Naive thymus-derived CD4-positive, alpha-beta T cell (primary cell): ENCODE results near the gene COL5A1. TPM values are rescaled to one million over a fixed set of nuclear protein-coding genes. Genes with fewer than 3 reads are reported as not detected.
A peak's percentile ranks its signal among the peaks of the same experiment; 100 is the strongest.

Source experiments
- ATAC-seq: fragments of 150-1000 bp; cut with Tn5 transposase; 2 replicates; pipeline ENCODE4 v1.10.0; 2021; ENCODE audit warnings: mild to moderate bottlenecking, moderate library complexity
- CTCF ChIA-PET: fragments of 350-600 bp; sonication (Branson Sonifier 250); formaldehyde crosslinking; loops from one replicate; lab custom pipeline; 2021; ENCODE audit warnings: antibody characterized with exemption; lab: Charles Lee
- POLR2A ChIA-PET: fragments of 350-600 bp; sonication (Branson Sonifier 250); formaldehyde crosslinking; loops from one replicate; lab custom pipeline; 2021; ENCODE audit warnings: antibody characterized with exemption, inconsistent platforms; lab: Charles Lee
- DNase-seq, 9 donors: peaks; one replicate each; pipeline versions ENCODE4 v3.0.0 to v3.0.0-alpha.2; 2020 to 2022; ENCODE audit warnings: mixed read lengths in 1 of 9
- H3K27ac ChIP-seq: one replicate; pipeline ENCODE4 v1.7.0; 2013; ENCODE audit warnings: mild to moderate bottlenecking, low read depth, low read length, moderate library complexity
- H3K27me3 ChIP-seq, 2 donors: one replicate each; pipeline ENCODE4 v1.7.0; 2013; ENCODE audit warnings: low read length in 2 of 2, mild to moderate bottlenecking in 2 of 2, moderate library complexity in 2 of 2; ENCODE audit not compliant: control insufficient read depth in 2 of 2, insufficient read depth in 2 of 2
- H3K36me3 ChIP-seq, 3 experiments: 1 replicate in 2 of 3; 2 replicates in 1 of 3; pipeline ENCODE4 v1.7.0; 2013; ENCODE audit warnings: low read length in 3 of 3, mild to moderate bottlenecking in 3 of 3, moderate library complexity in 1 of 3; ENCODE audit not compliant: insufficient read depth in 3 of 3, control insufficient read depth in 2 of 3
- H3K4me1 ChIP-seq, 2 donors: one replicate each; pipeline ENCODE4 v1.7.0; 2013; ENCODE audit warnings: low read length in 2 of 2, mild to moderate bottlenecking in 2 of 2, moderate library complexity in 1 of 2; ENCODE audit not compliant: control insufficient read depth in 2 of 2, insufficient read depth in 2 of 2
- H3K4me3 ChIP-seq: 2 replicates; pipeline ENCODE4 v1.7.0; 2013; ENCODE audit warnings: mild to moderate bottlenecking, low read length
- H3K9me3 ChIP-seq, 3 experiments: 1 replicate in 2 of 3; 2 replicates in 1 of 3; pipeline ENCODE4 v1.7.0; 2013; ENCODE audit warnings: low read length in 3 of 3; ENCODE audit not compliant: control insufficient read depth in 2 of 3
- H3K27ac Mint-ChIP-seq, 9 donors: one replicate each; pipeline ENCODE4 v1.8.0; 2020 to 2022; ENCODE audit warnings: mixed read lengths in 9 of 9, mild to moderate bottlenecking in 8 of 9, moderate library complexity in 5 of 9, inconsistent platforms in 2 of 9
- H3K27me3 Mint-ChIP-seq, 5 donors: one replicate each; pipeline ENCODE4 v1.8.0; 2021 to 2022; ENCODE audit warnings: mixed read lengths in 5 of 5, mild to moderate bottlenecking in 1 of 5
- H3K36me3 Mint-ChIP-seq, 5 donors: one replicate each; pipeline ENCODE4 v1.8.0; 2020 to 2022; ENCODE audit warnings: mixed read lengths in 5 of 5, mild to moderate bottlenecking in 3 of 5, inconsistent platforms in 1 of 5
- H3K4me1 Mint-ChIP-seq, 7 donors: one replicate each; pipeline ENCODE4 v1.8.0; 2020 to 2022; ENCODE audit warnings: mixed read lengths in 7 of 7, mild to moderate bottlenecking in 3 of 7, inconsistent platforms in 1 of 7
- H3K4me3 Mint-ChIP-seq, 10 donors: one replicate each; pipeline ENCODE4 v1.8.0; 2020 to 2022; ENCODE audit warnings: mild to moderate bottlenecking in 10 of 10, mixed read lengths in 10 of 10, moderate library complexity in 6 of 10, inconsistent platforms in 2 of 10
- H3K9me3 Mint-ChIP-seq, 11 donors: one replicate each; pipeline ENCODE4 v1.8.0; 2020 to 2022; ENCODE audit warnings: mixed read lengths in 11 of 11, mild to moderate bottlenecking in 4 of 11, inconsistent platforms in 1 of 11, moderate library complexity in 1 of 11
- intact Hi-C, 2 donors: fragments of 100-400 bp; cut with micrococcal nuclease; formaldehyde crosslinking; loops; one replicate each; pipeline ENCODE4 v1.15.1; 2023
- polyA plus RNA-seq, 2 donors: library from polyadenylated mRNA; unstranded; fragments of 300-500 nt; fragmentation: Illumina TruSeq; gene quantifications; one replicate each; pipeline ENCODE4 v1.2.3, GENCODE V29; 2021
- total RNA-seq, 6 experiments: library from RNA in 5 of 6; stranded (reverse) in 5 of 6; gene quantifications; 1 replicate in 5 of 6; 2 replicates in 1 of 6; pipeline ENCODE4 v1.2.3 and lab custom pipeline; 2021 to 2026

The COL5A1 gene
- total and polyA plus RNA-seq, 7 experiments from 2014 or later: 0.16 to 0.56 (median 0.24) TPM; not detected in 2

- Mint-ChIP-seq H3K27ac (no peak overlapping the region), H3K36me3 (peaks cover 0 to 4% (median 0%) of the 10 kb centered on the region in 5 donors), H3K27me3 (peaks cover 0 to 37% (median 7%) of the 10 kb centered on the region in 5 donors), H3K9me3 (no peaks in the 10 kb centered on the region), H3K4me1 (peaks cover 4 to 9% (median 6%) of the 10 kb centered on the region in 7 donors), H3K4me3 (no peak overlapping the region)
- no peak for ATAC-seq
- Histone ChIP-seq H3K36me3 (no peaks in the 10 kb centered on the region), H3K4me3 (no peak overlapping the region), H3K9me3 (no peaks in the 10 kb centered on the region), H3K4me1 (no peaks in the 10 kb centered on the region), H3K27me3 (no peaks in the 10 kb centered on the region), H3K27ac (no peak overlapping the region)
- CTCF ChIA-PET: no interaction called here
- POLR2A ChIA-PET: no interaction called here
- DNase-seq: no peak
- intact Hi-C loops: no loop called here
Observed at GRCh38 chr9:134723037-134723436, 81.4 kb downstream of the COL5A1 start.

- no peaks in the 10 kb centered on the region for H3K9me3 ChIP-seq
- Mint-ChIP-seq H3K27ac (no peak overlapping the region), H3K9me3 (no peaks in the 10 kb centered on the region), H3K4me1 (peaks cover 4 to 9% (median 6%) of the 10 kb centered on the region in 7 donors), H3K4me3 (no peak overlapping the region), H3K27me3 (peaks cover 0 to 37% (median 7%) of the 10 kb centered on the region in 5 donors), H3K36me3 (peaks cover 0 to 4% (median 0%) of the 10 kb centered on the region in 5 donors)
- ATAC-seq: no peak
- DNase-seq: no peak
- CTCF ChIA-PET: no interaction called here
- POLR2A ChIA-PET: no interaction called here
- H3K27ac ChIP-seq: no peak overlapping the region
- no peaks in the 10 kb centered on the region for H3K27me3 ChIP-seq
- no peak overlapping the region for H3K4me3 ChIP-seq
- no peaks in the 10 kb centered on the region for H3K4me1 ChIP-seq
- no peaks in the 10 kb centered on the region for H3K36me3 ChIP-seq
- intact Hi-C loops: no loop called here
Observed at GRCh38 chr9:134723491-134724190, 82.0 kb downstream of the COL5A1 start.

- ChIA-PET CTCF (no interaction called here), POLR2A (no interaction called here)
Observed at GRCh38 chr9:134724202-134724911, 82.8 kb downstream of the COL5A1 start.

GRCh38 chr9:134724912-134725604, 83.5 kb downstream of the COL5A1 start:
- ATAC-seq (no peak), DNase-seq (no peak)
- CTCF ChIA-PET: no interaction called here
- Histone ChIP-seq H3K27ac (no peak overlapping the region), H3K36me3 (no peaks in the 10 kb centered on the region), H3K4me3 (no peak overlapping the region), H3K4me1 (no peaks in the 10 kb centered on the region), H3K9me3 (no peaks in the 10 kb centered on the region), H3K27me3 (no peaks in the 10 kb centered on the region)
- Mint-ChIP-seq H3K27me3 (peaks cover 0 to 37% (median 7%) of the 10 kb centered on the region in 5 donors), H3K36me3 (peaks cover 0 to 4% (median 0%) of the 10 kb centered on the region in 5 donors), H3K27ac (no peak overlapping the region), H3K4me3 (no peak overlapping the region), H3K4me1 (peaks cover 4 to 9% (median 6%) of the 10 kb centered on the region in 7 donors), H3K9me3 (peaks cover 0 to 2% (median 0%) of the 10 kb centered on the region in 11 donors)
- POLR2A ChIA-PET: no interaction called here
- intact Hi-C loops: no loop called here

More at GRCh38 chr9:134724202-134724911, 82.8 kb downstream of the COL5A1 start:
- Histone ChIP-seq H3K36me3 (no peaks in the 10 kb centered on the region), H3K27me3 (no peaks in the 10 kb centered on the region), H3K4me3 (no peak overlapping the region), H3K4me1 (no peaks in the 10 kb centered on the region), H3K9me3 (no peaks in the 10 kb centered on the region), H3K27ac (no peak overlapping the region)
- no peak for ATAC-seq
- peaks cover 0 to 4% (median 0%) of the 10 kb centered on the region in 5 donors for H3K36me3 Mint-ChIP-seq
- no peak for DNase-seq
- peaks cover 4 to 9% (median 6%) of the 10 kb centered on the region in 7 donors for H3K4me1 Mint-ChIP-seq
- no peak overlapping the region for H3K4me3 Mint-ChIP-seq
- H3K27ac Mint-ChIP-seq: no peak overlapping the region
- H3K27me3 Mint-ChIP-seq: peaks cover 0 to 37% (median 7%) of the 10 kb centered on the region in 5 donors
- intact Hi-C loops: no loop called here
- H3K9me3 Mint-ChIP-seq: peaks cover 0 to 2% (median 0%) of the 10 kb centered on the region in 11 donors

- H3K4me3 ChIP-seq: no peak overlapping the region
- no peak overlapping the region for H3K27ac ChIP-seq
- H3K9me3 Mint-ChIP-seq: peaks cover 0 to 2% (median 0%) of the 10 kb centered on the region in 11 donors
- no peaks in the 10 kb centered on the region for H3K4me1 ChIP-seq
- CTCF ChIA-PET: no interaction called here
- ATAC-seq (peak; percentile 48), DNase-seq (no peak)
- intact Hi-C loops: no loop called here
- H3K4me3 Mint-ChIP-seq: peak overlapping the region in 1 of 10 donors; percentile 18
- no peaks in the 10 kb centered on the region for H3K27me3 ChIP-seq
- H3K36me3 Mint-ChIP-seq: peaks cover 0 to 4% (median 0%) of the 10 kb centered on the region in 5 donors
- no peaks in the 10 kb centered on the region for H3K36me3 ChIP-seq
- no peak overlapping the region for H3K27ac Mint-ChIP-seq
- no peaks in the 10 kb centered on the region for H3K9me3 ChIP-seq
- peaks cover 0 to 37% (median 7%) of the 10 kb centered on the region in 5 donors for H3K27me3 Mint-ChIP-seq
- peaks cover 4 to 9% (median 6%) of the 10 kb centered on the region in 7 donors for H3K4me1 Mint-ChIP-seq
- POLR2A ChIA-PET: no interaction called here
Observed at GRCh38 chr9:134725605-134725940, 84.0 kb downstream of the COL5A1 start.

GRCh38 chr9:134726026-134726721, 84.6 kb downstream of the COL5A1 start:
- Histone ChIP-seq H3K36me3 (no peaks in the 10 kb centered on the region), H3K4me1 (no peaks in the 10 kb centered on the region), H3K27ac (no peak overlapping the region), H3K4me3 (no peak overlapping the region), H3K27me3 (no peaks in the 10 kb centered on the region), H3K9me3 (no peaks in the 10 kb centered on the region)
- intact Hi-C loops: no loop called here
- Mint-ChIP-seq H3K36me3 (peaks cover 0 to 4% (median 0%) of the 10 kb centered on the region in 5 donors), H3K4me1 (peaks cover 4 to 9% (median 6%) of the 10 kb centered on the region in 7 donors), H3K4me3 (no peak overlapping the region), H3K27ac (no peak overlapping the region), H3K27me3 (peaks cover 0 to 36% (median 7%) of the 10 kb centered on the region in 5 donors), H3K9me3 (peaks cover 0 to 2% (median 0%) of the 10 kb centered on the region in 11 donors)
- ATAC-seq (no peak), DNase-seq (no peak)
- POLR2A ChIA-PET: no interaction called here
- CTCF ChIA-PET: no interaction called here
